ENCODE results near the gene CD59. TPM values are rescaled to one million over a fixed set of nuclear protein-coding genes. Genes with fewer than 3 reads are reported as not detected.

Gene CD59
- total RNA-seq, 3 donors from 2014 or later (not counting 1 experiment from before 2014, with no cell fraction given) = 25.0 to 29.4 (median 26.4) TPM

DNA sequence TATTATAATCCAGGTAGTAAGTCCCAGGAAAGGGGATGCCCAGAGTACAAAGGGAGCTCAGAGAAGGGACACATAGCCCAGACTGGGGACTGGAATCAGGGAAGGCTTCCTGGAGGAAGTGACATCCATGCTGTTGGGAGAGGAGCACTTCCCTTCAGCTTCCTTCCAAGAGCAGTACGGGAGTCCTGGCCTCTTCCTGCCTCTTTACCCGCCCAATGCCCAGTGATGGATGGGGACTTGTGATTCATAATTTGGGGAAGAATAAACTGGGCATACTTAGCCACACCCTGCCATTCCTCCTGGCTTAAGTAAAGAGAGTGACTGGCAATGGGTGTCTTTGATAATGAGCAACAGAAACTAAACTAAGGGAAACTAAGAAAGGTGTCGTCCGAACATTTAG lies 47.1 kb downstream of the CD59 start:
- Mint-ChIP-seq H3K4me3 (no peak overlapping the region), H3K36me3 (no peaks in the 10 kb centered on the region)
- TF ChIP-seq, protein P1, sequence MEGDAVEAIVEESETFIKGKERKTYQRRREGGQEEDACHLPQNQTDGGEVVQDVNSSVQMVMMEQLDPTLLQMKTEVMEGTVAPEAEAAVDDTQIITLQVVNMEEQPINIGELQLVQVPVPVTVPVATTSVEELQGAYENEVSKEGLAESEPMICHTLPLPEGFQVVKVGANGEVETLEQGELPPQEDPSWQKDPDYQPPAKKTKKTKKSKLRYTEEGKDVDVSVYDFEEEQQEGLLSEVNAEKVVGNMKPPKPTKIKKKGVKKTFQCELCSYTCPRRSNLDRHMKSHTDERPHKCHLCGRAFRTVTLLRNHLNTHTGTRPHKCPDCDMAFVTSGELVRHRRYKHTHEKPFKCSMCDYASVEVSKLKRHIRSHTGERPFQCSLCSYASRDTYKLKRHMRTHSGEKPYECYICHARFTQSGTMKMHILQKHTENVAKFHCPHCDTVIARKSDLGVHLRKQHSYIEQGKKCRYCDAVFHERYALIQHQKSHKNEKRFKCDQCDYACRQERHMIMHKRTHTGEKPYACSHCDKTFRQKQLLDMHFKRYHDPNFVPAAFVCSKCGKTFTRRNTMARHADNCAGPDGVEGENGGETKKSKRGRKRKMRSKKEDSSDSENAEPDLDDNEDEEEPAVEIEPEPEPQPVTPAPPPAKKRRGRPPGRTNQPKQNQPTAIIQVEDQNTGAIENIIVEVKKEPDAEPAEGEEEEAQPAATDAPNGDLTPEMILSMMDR (IDR thresholded peaks at IDR 0.05) = no peak

DNA sequence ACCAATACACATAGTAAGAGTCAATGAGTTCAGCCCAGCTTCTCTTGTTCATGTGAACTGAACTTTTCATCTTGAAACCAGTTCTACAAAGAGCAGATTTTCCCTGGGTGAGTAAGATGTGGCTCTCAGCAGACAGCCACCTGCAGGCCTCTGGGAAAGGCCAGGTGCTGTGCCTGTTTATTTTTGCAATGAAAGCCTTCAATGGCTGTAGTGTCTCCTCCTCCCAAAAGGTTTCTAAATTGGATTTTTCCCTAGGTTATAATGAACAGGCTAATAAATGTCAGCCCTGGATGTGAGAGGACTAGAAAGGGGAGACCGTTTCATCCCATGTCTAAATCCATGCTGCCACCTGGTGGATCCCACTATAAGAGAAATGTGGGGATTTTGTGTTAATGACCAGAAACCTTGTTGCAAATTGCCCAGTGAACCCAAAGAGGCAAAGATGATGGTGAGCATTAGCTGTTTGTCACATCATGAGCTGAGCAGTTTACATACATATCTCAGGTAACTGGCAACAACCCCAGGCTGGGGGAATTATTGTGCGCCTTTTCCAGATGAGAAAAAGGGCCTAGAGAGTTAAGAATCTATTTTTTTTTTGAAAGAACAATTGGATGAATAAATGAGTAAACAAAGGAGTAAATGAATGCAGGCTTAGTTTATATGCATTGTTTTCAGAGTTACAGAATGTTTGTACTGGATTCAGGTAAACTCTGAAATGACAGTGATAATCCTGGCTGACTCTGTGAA lies 48.3 kb downstream of the CD59 start:
- Mint-ChIP-seq H3K4me1 (no peaks in the 10 kb centered on the region), H3K27me3 (ENCODE audit: low read depth in 2 of 2) (peaks cover 11 to 16% of the 10 kb centered on the region in 2 donors), H3K36me3 (no peaks in the 10 kb centered on the region), H3K9me3 (no peaks in the 10 kb centered on the region), H3K27ac (no peak overlapping the region), H3K4me3 (no peak overlapping the region)
- WGBS (ENCODE audit: insufficient coverage) = 66% methylated on average over 2 of the region's 2 CpGs
- Histone ChIP-seq H3K27me3 (ENCODE audit: control insufficient read depth, insufficient read depth, low read length) (no peaks in the 10 kb centered on the region), H3K9me3 (ENCODE audit: control insufficient read depth, insufficient read depth, low read length) (no peaks in the 10 kb centered on the region), H3K4me1 (ENCODE audit: control insufficient read depth, insufficient read depth, low read length) (no peaks in the 10 kb centered on the region), H3K4me3 (ENCODE audit: low read length) (no peak overlapping the region), H3K27ac (ENCODE audit: low read length) (no peak overlapping the region), H3K36me3 (ENCODE audit: control insufficient read depth, insufficient read depth, low read length) (no peaks in the 10 kb centered on the region)
- intact Hi-C loops (cut with micrococcal nuclease) = no loop called here
- ATAC-seq (no peak), DNase-seq (no peak)
- TF ChIP-seq, protein P1 (IDR thresholded peaks at IDR 0.05) = no peak

More for the DNA sequence above, 47.1 kb downstream of the CD59 start:
- Mint-ChIP-seq H3K9me3 (no peaks in the 10 kb centered on the region), H3K27ac (no peak overlapping the region), H3K27me3 (ENCODE audit: low read depth in 2 of 2) (peaks cover 5 to 6% of the 10 kb centered on the region in 2 donors), H3K4me1 (no peaks in the 10 kb centered on the region)
- H3K9me3 ChIP-seq (ENCODE audit: control insufficient read depth, insufficient read depth, low read length) = no peaks in the 10 kb centered on the region
- H3K27ac ChIP-seq (ENCODE audit: low read length) = no peak overlapping the region
- DNase-seq (no peak), ATAC-seq (no peak)
- intact Hi-C loops (cut with micrococcal nuclease) = no loop called here
- H3K36me3 ChIP-seq (ENCODE audit: control insufficient read depth, insufficient read depth, low read length) = no peaks in the 10 kb centered on the region
- 94% methylated on average over 3 of the region's 4 CpGs for WGBS (ENCODE audit: insufficient coverage)
- no peak overlapping the region for H3K4me3 ChIP-seq (ENCODE audit: low read length)
- H3K27me3 ChIP-seq (ENCODE audit: control insufficient read depth, insufficient read depth, low read length) = no peaks in the 10 kb centered on the region
- H3K4me1 ChIP-seq (ENCODE audit: control insufficient read depth, insufficient read depth, low read length) = no peaks in the 10 kb centered on the region

DNA sequence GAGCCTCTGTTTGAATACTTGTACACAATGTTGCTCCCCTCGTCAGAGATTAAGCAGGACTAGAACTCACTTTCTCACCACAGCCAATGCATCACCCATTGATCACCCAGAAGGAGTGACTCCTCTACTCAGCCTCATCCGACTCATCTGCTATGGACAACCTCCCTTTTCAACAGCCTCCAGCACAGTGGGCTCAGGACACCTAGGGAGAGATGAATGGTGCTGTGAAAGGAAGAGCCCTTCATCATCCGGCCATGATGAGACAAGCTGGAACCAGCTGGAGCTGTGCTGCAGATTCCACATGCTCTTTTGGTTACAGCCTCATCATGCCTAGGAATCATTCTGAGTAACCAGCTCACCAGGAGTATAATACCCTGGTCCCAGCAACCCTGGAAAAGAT lies 51.1 kb downstream of the CD59 start:
- no peak overlapping the region for H3K4me3 Mint-ChIP-seq
- H3K36me3 Mint-ChIP-seq = no peaks in the 10 kb centered on the region

More for the DNA sequence above, 51.1 kb downstream of the CD59 start:
- ATAC-seq (no peak), DNase-seq (no peak)
- WGBS (ENCODE audit: insufficient coverage) = 88% methylated on average over 2 of the region's 3 CpGs
- no peaks in the 10 kb centered on the region for H3K9me3 Mint-ChIP-seq
- Histone ChIP-seq H3K27ac (ENCODE audit: low read length) (no peak overlapping the region), H3K4me1 (ENCODE audit: control insufficient read depth, insufficient read depth, low read length) (no peaks in the 10 kb centered on the region), H3K36me3 (ENCODE audit: control insufficient read depth, insufficient read depth, low read length) (no peaks in the 10 kb centered on the region), H3K27me3 (ENCODE audit: control insufficient read depth, insufficient read depth, low read length) (no peaks in the 10 kb centered on the region), H3K9me3 (ENCODE audit: control insufficient read depth, insufficient read depth, low read length) (no peaks in the 10 kb centered on the region), H3K4me3 (ENCODE audit: low read length) (no peak overlapping the region)
- H3K4me1 Mint-ChIP-seq = no peaks in the 10 kb centered on the region
- no peak overlapping the region for H3K27ac Mint-ChIP-seq
- peaks cover 32 to 43% of the 10 kb centered on the region in 2 donors for H3K27me3 Mint-ChIP-seq (ENCODE audit: low read depth in 2 of 2)
- TF ChIP-seq, protein P1 (IDR thresholded peaks at IDR 0.05) = no peak
- intact Hi-C loops (cut with micrococcal nuclease) = no loop called here
